Activated CD8-positive, alpha-beta T cell treated with anti-CD3 and anti-CD28 coated beads, Interleukin-2, amount 10 ng/mL, durations not matched to agents 7 days and 5 days (primary cell): ENCODE data around the gene ZNF497. TPM values are rescaled to one million over a fixed set of nuclear protein-coding genes. Genes with fewer than 3 reads are reported as not detected.
"Not testable (repeated sequence)": the region's sequence is repeated elsewhere in the genome, so short reads cannot be mapped to it uniquely, and the experiment has no call there.

Experiments used
- ATAC-seq: fragments of 150-1000 bp; cut with Tn5 transposase; one replicate; pipeline ENCODE4 v1.10.0; 2021; ENCODE audit warnings: moderate library complexity
- CTCF ChIA-PET: fragments of 350-600 bp; sonication (Branson Sonifier 250); formaldehyde crosslinking; loops from one replicate; lab custom pipeline; 2021; ENCODE audit warnings: antibody characterized with exemption; lab: Charles Lee
- POLR2A ChIA-PET: fragments of 350-600 bp; sonication (Branson Sonifier 250); formaldehyde crosslinking; loops from one replicate; lab custom pipeline; 2021; ENCODE audit warnings: antibody characterized with exemption; lab: Charles Lee
- DNase-seq: peaks from one replicate; pipeline ENCODE4 v3.0.0-alpha.2; 2020
- H3K27ac Mint-ChIP-seq: one replicate; pipeline ENCODE4 v1.8.0; 2021; ENCODE audit warnings: mild to moderate bottlenecking, mixed read lengths
- H3K27me3 Mint-ChIP-seq: one replicate; pipeline ENCODE4 v1.8.0; 2021; ENCODE audit warnings: low read depth, mixed read lengths
- H3K36me3 Mint-ChIP-seq: one replicate; pipeline ENCODE4 v1.8.0; 2021; ENCODE audit warnings: low read depth, mixed read lengths
- H3K4me1 Mint-ChIP-seq: one replicate; pipeline ENCODE4 v1.8.0; 2021; ENCODE audit warnings: low read depth, mixed read lengths
- H3K4me3 Mint-ChIP-seq: one replicate; pipeline ENCODE4 v1.8.0; 2021; ENCODE audit warnings: mild to moderate bottlenecking, mixed read lengths
- H3K9me3 Mint-ChIP-seq: one replicate; pipeline ENCODE4 v1.8.0; 2022; ENCODE audit warnings: mixed read lengths; ENCODE audit not compliant: insufficient read depth
- total RNA-seq, 2 experiments: library from RNA; stranded (reverse); gene quantifications; one replicate each; pipeline ENCODE4 v1.2.3, GENCODE V29; 2021

ZNF497 gene
- total RNA-seq, 2 experiments from 2014 or later: 1.5 to 1.7 TPM

- Mint-ChIP-seq H3K36me3 (no peaks in the 10 kb centered on the region), H3K4me1 (peaks cover 32% of the 10 kb centered on the region), H3K4me3 (peak overlapping the region; percentile 82), H3K27me3 (no peaks in the 10 kb centered on the region), H3K27ac (peak overlapping the region; percentile 94), H3K9me3 (no peaks in the 10 kb centered on the region)
- DNase-seq (no peak), ATAC-seq (no peak)
- ChIA-PET POLR2A (interaction anchor here (0.9 to 1.5 kb wide), 3 partner anchors 16 to 33 kb away, joined by 4 to 15 read pairs (median 4); partner anchors contain the start of gene ZNF497), CTCF (interaction anchor here (0.5 to 0.8 kb wide), 2 partner anchors 8 to 17 kb away, joined by 3 read pairs; partner anchors contain the start of gene ZNF497)
Measured at GRCh38 chr19:58380037-58380661, 17.6 kb upstream of the ZNF497 start.

DNA sequence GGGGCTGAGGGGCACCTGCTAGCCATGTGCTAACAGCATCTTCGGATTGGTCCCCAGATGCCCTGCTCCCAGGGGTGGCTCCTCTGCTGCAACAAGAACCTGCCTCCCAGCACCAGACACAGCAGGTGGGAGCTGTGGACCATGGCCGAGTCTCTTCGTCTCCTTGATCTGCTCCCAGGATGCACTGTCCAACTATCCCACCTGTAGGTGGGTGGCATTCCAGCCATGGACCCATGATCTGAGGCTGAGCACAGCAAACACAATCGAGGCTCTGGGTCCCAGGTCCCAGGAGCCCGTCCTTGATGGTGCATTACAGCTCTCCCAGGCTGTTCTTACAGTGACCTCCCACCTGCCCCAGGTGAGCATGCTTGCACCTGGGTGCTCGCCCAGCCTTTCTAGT lies 16.7 kb upstream of the ZNF497 start:
- no peak for ATAC-seq
- Mint-ChIP-seq H3K27ac (peak overlapping the region; percentile 94), H3K4me3 (peak overlapping the region; percentile 82), H3K9me3 (no peaks in the 10 kb centered on the region), H3K27me3 (no peaks in the 10 kb centered on the region), H3K4me1 (peaks cover 28% of the 10 kb centered on the region), H3K36me3 (no peaks in the 10 kb centered on the region)
- ChIA-PET POLR2A (interaction anchor here (0.9 to 1.5 kb wide), 3 partner anchors 15 to 32 kb away, joined by 4 to 15 read pairs (median 4); partner anchors contain the start of gene ZNF497), CTCF (interaction anchor here (0.8 kb wide), 1 partner anchor 16 kb away, joined by 3 read pairs; the partner anchor contains the start of gene ZNF497)
- DNase-seq: no peak

- CTCF ChIA-PET, H3K27ac Mint-ChIP-seq, DNase-seq, H3K4me3 Mint-ChIP-seq, H3K9me3 Mint-ChIP-seq, H3K36me3 Mint-ChIP-seq, ATAC-seq, H3K27me3 Mint-ChIP-seq: not testable (repeated sequence)
- peaks cover 11% of the 10 kb centered on the region for H3K4me1 Mint-ChIP-seq
- POLR2A ChIA-PET: interaction anchor here (1.3 kb wide), 1 partner anchor 15 kb away, joined by 4 read pairs; no protein-coding TSS in a partner anchor
Measured at GRCh38 chr19:58376724-58377123, 14.2 kb upstream of the ZNF497 start.

DNA sequence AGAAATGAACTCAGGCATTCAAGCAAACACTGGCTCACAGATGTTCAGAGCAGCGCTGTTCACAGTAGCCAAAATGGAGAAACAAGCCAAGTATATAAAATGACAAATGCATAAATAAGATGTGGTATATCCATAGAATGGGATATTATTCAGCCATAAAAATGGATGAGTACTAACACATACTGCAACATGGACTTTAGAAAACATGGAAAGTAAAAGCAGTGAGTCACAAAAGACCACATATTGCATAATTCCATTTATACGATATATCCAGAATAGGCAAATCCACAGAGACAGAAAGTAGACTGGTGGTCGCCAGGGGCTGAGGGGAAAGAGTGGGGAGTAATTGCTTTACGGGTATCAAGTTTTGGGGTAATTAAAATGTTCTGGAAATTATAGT lies 11.6 kb upstream of the ZNF497 start:
- Mint-ChIP-seq H3K4me3 (no peak overlapping the region), H3K4me1 (no peaks in the 10 kb centered on the region), H3K36me3 (no peaks in the 10 kb centered on the region), H3K27ac (no peak overlapping the region), H3K27me3 (no peaks in the 10 kb centered on the region), H3K9me3 (no peaks in the 10 kb centered on the region)
- DNase-seq: no peak
- no peak for ATAC-seq
- POLR2A ChIA-PET: interaction anchor here (0.7 to 1.2 kb wide), 2 partner anchors 11 to 18 kb away, joined by 3 read pairs; partner anchors contain the start of gene ZNF497
- CTCF ChIA-PET: no interaction called here

DNA sequence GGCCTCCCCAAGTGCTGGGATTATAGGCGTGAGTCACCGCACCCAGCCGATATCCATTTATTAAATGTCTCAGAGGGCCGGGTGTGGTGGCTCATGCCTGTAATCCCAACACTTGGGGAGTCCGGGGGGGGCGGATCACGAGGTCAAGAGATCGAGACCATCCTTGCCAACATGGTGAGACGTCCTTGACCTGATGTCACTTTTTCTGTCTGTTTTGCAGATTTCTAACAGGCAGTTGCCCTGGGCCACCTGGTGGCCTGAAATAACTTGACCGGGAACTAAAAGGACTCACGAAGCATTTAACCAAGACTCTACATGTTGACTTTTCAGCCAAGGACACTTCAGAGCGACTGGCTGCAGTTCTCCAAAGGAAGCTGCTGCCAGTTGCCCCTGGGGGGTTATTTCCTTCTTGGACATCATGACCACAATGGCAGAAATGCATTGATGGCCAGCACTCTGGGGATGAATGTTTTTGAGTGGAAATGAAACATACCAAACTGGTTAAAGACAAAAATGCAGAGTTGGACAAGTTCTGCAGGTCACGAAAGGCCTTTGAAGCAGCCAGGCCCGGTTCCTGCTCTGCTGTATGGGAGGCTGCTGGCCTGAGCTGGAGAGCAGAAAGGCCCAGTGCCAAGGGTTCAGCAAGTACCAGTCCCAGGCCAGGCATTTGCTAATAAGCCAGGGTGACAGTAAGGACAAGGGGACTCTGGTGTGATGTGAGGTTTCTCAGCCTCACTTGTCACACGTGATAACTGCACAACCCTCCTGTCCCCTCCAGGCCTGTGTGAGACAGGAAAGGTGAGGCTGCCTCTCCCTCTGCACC lies 10.0 kb upstream of the ZNF497 start:
- Mint-ChIP-seq H3K4me1 (no peaks in the 10 kb centered on the region), H3K27me3 (no peaks in the 10 kb centered on the region), H3K36me3 (no peaks in the 10 kb centered on the region), H3K27ac (no peak overlapping the region), H3K9me3 (no peaks in the 10 kb centered on the region), H3K4me3 (no peak overlapping the region)
- DNase-seq: no peak
- ChIA-PET CTCF (interaction anchor here (0.7 kb wide), 1 partner anchor 7 kb away, joined by 3 read pairs; no protein-coding TSS in a partner anchor), POLR2A (interaction anchor here (1.2 kb wide), 1 partner anchor 10 kb away, joined by 3 read pairs; the partner anchor contains the start of gene ZNF497)
- no peak for ATAC-seq

DNA sequence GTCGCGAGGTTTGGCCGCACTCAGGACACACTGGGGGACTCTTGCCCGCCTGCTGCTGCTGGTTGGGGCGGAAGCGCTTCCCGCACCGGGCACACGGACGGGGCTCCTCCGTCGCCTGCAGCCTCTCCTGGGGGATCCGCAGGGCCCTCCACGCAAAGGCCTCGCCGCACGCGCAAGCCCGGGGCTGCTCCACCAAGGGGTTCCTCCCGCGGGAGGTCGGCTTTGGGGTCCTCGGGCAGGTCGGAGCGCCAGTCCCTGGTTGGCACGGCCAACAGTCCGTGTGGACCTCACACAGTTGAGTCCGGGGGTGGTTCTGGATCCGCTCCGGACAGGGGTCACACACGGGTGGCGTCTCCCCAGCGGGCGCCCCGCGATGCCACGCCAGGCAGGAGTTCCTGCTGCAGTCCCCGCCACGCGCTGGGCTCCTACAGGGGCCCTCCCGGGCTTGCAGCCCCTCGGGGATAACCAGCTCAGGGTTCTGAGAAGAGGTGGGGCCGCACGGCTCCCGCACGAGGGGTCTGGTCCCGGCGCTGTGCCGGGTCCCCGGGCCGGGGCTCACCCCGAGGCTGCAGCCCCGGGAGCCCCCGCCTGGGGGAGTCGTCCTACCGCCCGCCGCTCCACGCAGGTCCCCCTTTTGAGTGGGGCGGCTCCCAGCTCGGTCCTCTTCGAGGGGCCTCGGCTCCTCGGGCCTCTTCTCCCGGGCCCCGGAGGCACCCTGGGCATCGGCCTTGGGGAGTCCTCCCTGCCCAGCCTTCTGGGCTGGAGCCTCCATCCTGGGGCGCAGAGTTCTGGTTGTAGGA lies 6.2 kb upstream of the ZNF497 start:
- ATAC-seq: no peak
- Mint-ChIP-seq H3K27me3 (no peaks in the 10 kb centered on the region), H3K9me3 (no peaks in the 10 kb centered on the region), H3K27ac (no peak overlapping the region), H3K4me1 (peaks cover 4% of the 10 kb centered on the region), H3K4me3 (no peak overlapping the region), H3K36me3 (no peaks in the 10 kb centered on the region)
- POLR2A ChIA-PET: no interaction called here
- no peak for DNase-seq
- CTCF ChIA-PET: no interaction called here

- Mint-ChIP-seq H3K9me3 (no peaks in the 10 kb centered on the region), H3K27me3 (no peaks in the 10 kb centered on the region), H3K4me1 (peaks cover 7% of the 10 kb centered on the region), H3K27ac (no peak overlapping the region), H3K36me3 (no peaks in the 10 kb centered on the region), H3K4me3 (no peak overlapping the region)
- DNase-seq: no peak
- ChIA-PET POLR2A (no interaction called here), CTCF (no interaction called here)
- ATAC-seq: no peak
Measured at GRCh38 chr19:58367698-58368454, 5.3 kb upstream of the ZNF497 start.

DNA sequence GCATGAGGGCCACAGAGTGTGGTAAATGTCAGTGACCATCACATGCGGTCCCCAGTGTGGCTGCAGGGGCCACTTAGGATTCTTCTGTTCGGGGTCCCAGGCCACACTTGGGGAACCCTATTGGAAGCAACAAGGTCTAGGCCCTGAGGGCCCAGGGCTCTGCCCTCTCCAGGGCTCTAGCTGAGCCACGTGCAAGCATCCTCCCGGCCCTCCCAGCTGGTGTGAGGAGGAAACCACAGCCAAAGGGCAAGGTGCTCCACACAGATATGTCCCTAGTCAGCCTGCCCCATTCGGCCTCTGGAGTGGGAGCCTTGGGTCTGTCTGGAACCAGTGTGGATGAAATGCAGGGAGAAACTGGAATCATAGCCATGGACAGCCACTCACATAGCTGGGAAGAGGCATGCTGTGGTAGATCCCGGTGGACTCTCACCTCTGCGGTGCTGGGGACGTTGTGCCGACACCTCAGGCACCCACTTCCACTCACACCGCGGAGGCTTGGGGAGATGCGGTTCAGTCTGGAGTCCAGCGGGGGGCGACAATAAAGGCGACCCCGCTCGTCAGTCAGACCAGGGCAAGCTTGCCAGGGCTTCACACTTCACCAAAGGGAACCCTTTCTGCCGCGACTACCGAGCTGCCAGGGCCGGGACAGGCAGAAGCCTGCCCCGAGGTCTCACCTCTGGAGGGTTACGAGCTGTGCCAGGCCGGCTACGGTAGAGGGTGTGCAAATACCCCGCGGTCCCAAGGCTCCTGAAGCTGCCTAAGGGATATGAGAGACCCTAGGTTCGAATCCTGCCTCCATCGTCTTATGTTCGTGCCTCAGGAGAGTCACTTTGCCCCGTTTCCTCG lies 4.3 kb upstream of the ZNF497 start:
- Mint-ChIP-seq H3K9me3 (no peaks in the 10 kb centered on the region), H3K4me3 (no peak overlapping the region), H3K27ac (no peak overlapping the region), H3K27me3 (no peaks in the 10 kb centered on the region), H3K4me1 (peaks cover 15% of the 10 kb centered on the region), H3K36me3 (peaks cover 2% of the 10 kb centered on the region)
- ChIA-PET POLR2A (interaction anchor here (0.7 kb wide), 1 partner anchor 11 kb away, joined by 3 read pairs; no protein-coding TSS in a partner anchor), CTCF (no interaction called here)
- DNase-seq: no peak
- no peak for ATAC-seq

- no peak for ATAC-seq
- ChIA-PET POLR2A (interaction anchor here (0.8 to 2.8 kb wide), 3 partner anchors 13 to 23 kb away, joined by 4 to 11 read pairs (median 4); partner anchors contain the start of gene RPS5), CTCF (interaction anchor here (1.1 to 3.5 kb wide), 2 partner anchors 150 to 156 kb away, joined by 5 to 16 read pairs; partner anchors contain the start of gene ZBTB45)
- no peak for DNase-seq
- H3K27ac Mint-ChIP-seq: no peak overlapping the region
- H3K9me3 Mint-ChIP-seq: no peaks in the 10 kb centered on the region
- peaks cover 2% of the 10 kb centered on the region for H3K36me3 Mint-ChIP-seq
- no peak overlapping the region for H3K4me3 Mint-ChIP-seq
- H3K4me1 Mint-ChIP-seq: peaks cover 17% of the 10 kb centered on the region
- H3K27me3 Mint-ChIP-seq: no peaks in the 10 kb centered on the region
Measured at GRCh38 chr19:58364146-58364545, 1.6 kb upstream of the ZNF497 start.

GRCh38 chr19:58361900-58362271 lies 665 bp downstream of the ZNF497 start:
- ATAC-seq: peak; percentile 1
- Mint-ChIP-seq H3K27me3 (no peaks in the 10 kb centered on the region), H3K9me3 (no peaks in the 10 kb centered on the region), H3K4me1 (peaks cover 27% of the 10 kb centered on the region), H3K36me3 (peaks cover 2% of the 10 kb centered on the region), H3K4me3 (peak overlapping the region; percentile 80), H3K27ac (peak overlapping the region; percentile 88)
- DNase-seq: peak; percentile 56
- CTCF ChIA-PET: interaction anchor here (1.1 to 3.5 kb wide), 3 partner anchors 32 to 158 kb away, joined by 3 to 16 read pairs (median 4); partner anchors contain the start of gene ZBTB45
- POLR2A ChIA-PET: interaction anchor here (0.6 to 2.8 kb wide), 8 partner anchors 14 to 137 kb away, joined by 3 to 25 read pairs (median 6); partner anchors contain the start of genes ERVK3-1 and RPS5
